GM10266 (cell line): Measurements from ENCODE around the gene TBX2.

Experiments used
- DNase-seq: peaks from one replicate; pipeline ENCODE4 v3.0.0; 2012; ENCODE audit errors: extremely low spot score
- CTCF ChIP-seq: IDR thresholded peaks from 2 replicates; pipeline ENCODE4 v1.5.1; 2012; ENCODE audit warnings: mild to moderate bottlenecking, low read depth; ENCODE audit not compliant: control insufficient read depth, insufficient read depth; ENCODE audit errors: missing control alignments

TBX2 gene

GRCh38 chr17:61411261-61412142 lies 11.9 kb downstream of the TBX2 start:
- TF ChIP-seq CTCF = peak; percentile 24
- peak; percentile 73 for DNase-seq

- TF ChIP-seq CTCF = peak; percentile 98
- DNase-seq = peak; percentile 94
Observed at GRCh38 chr17:61412143-61412859, 12.7 kb downstream of the TBX2 start.

DNA sequence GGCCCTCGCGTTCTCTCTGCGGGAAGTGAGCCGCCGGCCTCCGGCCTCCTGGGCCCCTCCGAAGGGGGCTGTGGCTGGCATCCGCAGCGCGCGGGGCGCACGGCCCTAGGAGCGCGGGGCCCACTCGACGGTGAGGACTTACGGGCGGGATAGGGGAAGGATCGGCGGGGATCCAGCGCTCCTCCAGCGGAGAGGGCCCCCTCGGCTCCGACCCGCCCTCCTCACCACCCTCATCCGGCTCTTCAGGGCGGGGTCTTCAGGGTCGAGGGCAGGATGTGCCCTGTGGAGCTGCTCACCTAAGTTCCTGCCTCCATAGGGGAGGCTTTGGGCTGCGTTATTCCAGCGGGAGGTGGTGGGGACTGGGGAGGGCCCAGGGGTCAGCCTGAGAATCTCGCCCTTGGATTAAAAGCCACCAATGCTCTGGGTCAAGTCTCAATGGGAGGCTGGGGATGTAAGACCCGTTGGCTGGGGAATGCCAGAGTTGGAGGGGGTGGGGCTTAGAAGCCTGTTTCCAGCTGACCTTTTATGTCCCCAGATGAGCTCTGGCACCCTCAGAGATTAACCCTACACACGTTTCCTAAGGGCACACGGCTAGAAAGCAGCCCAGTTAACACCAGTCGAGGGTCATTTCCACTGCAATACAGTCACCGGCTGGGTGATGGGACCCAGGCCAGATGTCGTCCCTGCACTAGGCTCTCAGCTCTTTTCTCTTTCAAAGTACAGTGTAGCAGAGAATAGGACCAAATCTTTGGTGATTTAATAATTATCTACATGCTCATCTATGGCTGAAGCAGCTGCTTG lies 13.4 kb downstream of the TBX2 start:
- peak; percentile 35 for DNase-seq
- TF ChIP-seq CTCF = no peak

DNA sequence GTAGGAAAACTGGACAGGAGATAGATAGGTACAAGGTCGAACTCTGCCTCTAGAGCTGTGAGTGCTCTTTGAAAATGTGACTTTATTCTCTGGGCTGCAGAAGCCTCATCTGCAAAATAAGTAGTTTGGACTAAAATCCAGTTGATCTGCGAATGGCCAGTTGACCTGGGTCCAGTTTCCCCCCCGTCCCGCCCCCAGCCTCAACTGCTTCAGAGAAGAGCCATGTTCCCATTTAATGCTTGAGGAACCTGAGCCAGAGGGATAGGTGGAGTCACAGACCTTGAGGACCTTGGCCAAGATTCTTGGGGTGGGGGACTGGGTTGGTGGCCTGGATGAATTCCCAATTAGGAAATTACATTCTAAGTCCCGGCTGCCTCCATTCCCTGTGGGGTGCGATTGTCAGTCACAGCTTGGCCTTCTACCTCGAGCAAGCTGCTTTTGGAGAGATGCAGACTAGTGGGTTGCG lies 14.1 kb downstream of the TBX2 start:
- no peak for TF ChIP-seq CTCF
- DNase-seq = no peak

DNA sequence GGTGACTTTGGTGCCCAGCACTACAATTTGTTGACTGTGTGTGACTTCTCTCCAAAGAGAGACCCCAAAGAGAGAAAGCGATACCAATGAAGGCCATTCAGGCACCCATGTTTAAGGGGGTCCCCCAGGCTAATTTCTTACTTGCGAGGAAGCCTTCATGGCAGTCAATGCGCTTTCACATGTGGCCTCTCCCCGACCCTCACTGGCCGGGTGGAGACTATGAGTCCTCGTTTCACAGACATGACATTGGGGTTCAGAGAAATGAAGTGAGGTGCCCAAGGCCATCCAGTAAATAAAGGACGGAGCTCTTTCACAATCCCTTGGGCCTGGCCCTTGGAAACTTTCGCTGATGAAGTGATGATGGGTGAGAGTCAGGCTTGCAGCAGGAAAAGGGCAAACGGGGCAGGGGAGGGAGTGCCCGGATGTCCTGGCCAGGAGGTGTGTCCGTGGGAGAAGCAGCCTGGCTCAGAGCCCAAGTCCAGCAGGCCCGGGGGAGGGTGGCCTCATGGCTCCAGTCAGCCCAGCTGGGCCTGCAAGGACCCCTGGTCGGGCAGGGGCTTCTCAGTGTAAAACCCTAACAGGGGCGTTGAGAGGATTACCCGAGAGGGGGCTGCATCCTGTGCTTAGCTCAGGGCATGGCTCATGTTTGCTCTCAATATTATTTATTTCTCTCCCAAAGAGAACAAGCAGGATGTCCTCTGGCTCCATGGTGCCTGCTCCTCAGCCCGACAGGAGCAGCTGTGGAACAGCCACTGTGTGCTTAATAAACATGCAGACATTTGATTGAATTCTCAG lies 14.7 kb downstream of the TBX2 start:
- DNase-seq = peak; percentile 12
- no peak for TF ChIP-seq CTCF

DNA sequence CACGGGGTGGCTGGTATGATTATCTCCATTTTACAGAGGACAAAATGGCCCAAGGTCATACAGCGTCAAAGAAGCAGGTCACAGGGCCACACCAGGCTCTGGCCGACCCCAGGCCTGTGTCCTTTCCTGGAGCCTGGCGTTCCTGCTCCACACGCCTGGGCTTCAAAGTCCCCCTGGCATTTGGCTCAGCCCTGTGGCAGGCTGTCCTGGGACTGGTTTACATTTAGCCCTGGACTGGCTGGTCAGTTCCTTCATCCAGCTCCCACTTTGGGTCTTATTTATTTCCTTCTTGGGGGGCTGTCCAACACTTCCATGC lies 15.3 kb downstream of the TBX2 start:
- no peak for DNase-seq
- no peak for TF ChIP-seq CTCF
